OCI-LY7 (cell line): ENCODE measurements around the gene ARFGEF3. TPM values are rescaled to one million over a fixed set of nuclear protein-coding genes. Genes with fewer than 3 reads are reported as not detected.

Experiments used
- BruUV-seq: library from RNA; stranded (reverse); fragments of 400-500 nt; replicated peaks from 2 replicates; lab custom pipeline; 2021; lab: Mats Ljungman, UMichigan
- CTCF ChIA-PET: fragments of 300-600 bp; sonication (Branson Sonifier 250); formaldehyde crosslinking; loops from one replicate; lab custom pipeline; 2022; ENCODE audit warnings: antibody characterized with exemption; ENCODE audit not compliant: unreplicated experiment; lab: Charles Lee
- POLR2A ChIA-PET: fragments of 300-600 bp; sonication (Branson Sonifier 250); formaldehyde crosslinking; loops from one replicate; lab custom pipeline; 2022; ENCODE audit warnings: antibody characterized with exemption; lab: Charles Lee
- DNase-seq: peaks from one replicate; pipeline ENCODE4 v3.0.0-alpha.2; 2015; ENCODE audit warnings: low spot score
- H2AFZ ChIP-seq: fragments of 200-600 bp; sonication (generic), shearing (Covaris generic); 2 replicates; pipeline ENCODE4 v1.6.1; 2014; ENCODE audit warnings: mild to moderate bottlenecking, antibody characterized with exemption, low read length, moderate library complexity
- H3K27ac ChIP-seq: fragments of 200-600 bp; sonication (generic); 2 replicates; pipeline ENCODE4 v1.5.1; 2014; ENCODE audit warnings: mixed run types, low read depth, mild to moderate bottlenecking, moderate library complexity, low read length, inconsistent platforms; ENCODE audit not compliant: poor library complexity, severe bottlenecking
- H3K36me3 ChIP-seq: fragments of 200-600 bp; sonication (generic); 2 replicates; pipeline ENCODE4 v1.6.1; 2014; ENCODE audit warnings: mild to moderate bottlenecking, antibody characterized with exemption, low read length, moderate library complexity, mixed read lengths; ENCODE audit not compliant: insufficient read depth
- H3K4me1 ChIP-seq: fragments of 200-600 bp; sonication (generic); 2 replicates; pipeline ENCODE4 v1.5.1; 2014; ENCODE audit warnings: mild to moderate bottlenecking, low read length; ENCODE audit not compliant: insufficient read depth, poor library complexity, severe bottlenecking
- H3K4me2 ChIP-seq: fragments of 200-600 bp; sonication (generic); 2 replicates; pipeline ENCODE4 v1.6.1; 2014; ENCODE audit warnings: mild to moderate bottlenecking, low read length
- H3K4me3 ChIP-seq: fragments of 200-600 bp; sonication (generic); 2 replicates; pipeline ENCODE4 v1.5.1; 2014; ENCODE audit warnings: mild to moderate bottlenecking, low read depth, low read length; ENCODE audit not compliant: poor library complexity, severe bottlenecking
- H3K79me2 ChIP-seq: fragments of 200-600 bp; sonication (generic); 2 replicates; pipeline ENCODE4 v1.6.1; 2016; ENCODE audit warnings: low read depth, mild to moderate bottlenecking, low read length, moderate library complexity, mixed read lengths; ENCODE audit not compliant: insufficient read depth
- H3K9me2 ChIP-seq: fragments of 200-600 bp; sonication (generic); 2 replicates; pipeline ENCODE4 v1.6.1; 2016; ENCODE audit warnings: mild to moderate bottlenecking, low read length, mixed read lengths; ENCODE audit not compliant: insufficient read depth
- H3K9me3 ChIP-seq: fragments of 200-600 bp; sonication (generic); 2 replicates; pipeline ENCODE4 v1.6.1; 2014; ENCODE audit warnings: mild to moderate bottlenecking, mixed run types, low read length, mixed read lengths
- H4K20me1 ChIP-seq: fragments of 200-600 bp; sonication (generic); 2 replicates; pipeline ENCODE4 v1.6.1; 2014; ENCODE audit warnings: mild to moderate bottlenecking, antibody characterized with exemption, low read length, moderate library complexity, mixed read lengths; ENCODE audit not compliant: insufficient read depth
- CTCF ChIP-seq: fragments of 200-600 bp; sonication (generic); conservative IDR thresholded peaks from 2 replicates; pipeline ENCODE4 v1.5.1; 2014; ENCODE audit warnings: mild to moderate bottlenecking, antibody characterized with exemption, low read length, moderate library complexity, mixed read lengths
- EZH2phosphoT487 ChIP-seq: fragments of 200-600 bp; sonication (generic); IDR thresholded peaks from 2 replicates; pipeline ENCODE4 v1.6.1; 2018; ENCODE audit warnings: low read depth, borderline replicate concordance, mild to moderate bottlenecking, mixed run types, antibody characterized with exemption, low read length, moderate library complexity, mixed read lengths
- intact Hi-C: fragments of 100-400 bp; cut with micrococcal nuclease; formaldehyde crosslinking; loops from one replicate; pipeline ENCODE4 v1.10.0; 2022; ENCODE audit not compliant: unreplicated experiment
- total RNA-seq, 2 experiments: library from RNA; depleted of rRNA in 1 of 2; stranded (reverse); fragments of >200 nt in 1 of 2; shearing (Covaris generic) in 1 of 2; gene quantifications; 2 replicates each; pipeline ENCODE4 v1.2.3, GENCODE V29; 2014 to 2022

The ARFGEF3 gene
- total RNA-seq, 2 experiments from 2014 or later: not detected

GRCh38 chr6:138246650-138247440 lies 85.1 kb downstream of the ARFGEF3 start:
- no TSS peak for BruUV-seq
- Histone ChIP-seq H3K27ac (no peak overlapping the region), H3K9me3 (no peaks in the 10 kb centered on the region), H3K4me1 (no peaks in the 10 kb centered on the region), H3K9me2 (no peaks in the 10 kb centered on the region), H4K20me1 (no peaks in the 10 kb centered on the region), H3K79me2 (no peaks in the 10 kb centered on the region), H3K4me3 (no peak overlapping the region), H3K36me3 (no peaks in the 10 kb centered on the region), H3K4me2 (no peak overlapping the region), H2AFZ (no peak overlapping the region)
- DNase-seq: no peak
- POLR2A ChIA-PET: interaction anchor here (0.7 to 1.1 kb wide), 3 partner anchors 11 to 117 kb away, joined by 3 to 5 read pairs (median 3); no protein-coding TSS in a partner anchor
- TF ChIP-seq CTCF (no peak), EZH2phosphoT487 (no peak)
- CTCF ChIA-PET: no interaction called here
- intact Hi-C loops: no loop called here

- Histone ChIP-seq H3K9me2 (no peaks in the 10 kb centered on the region), H3K9me3 (no peaks in the 10 kb centered on the region), H3K36me3 (no peaks in the 10 kb centered on the region), H3K4me3 (no peak overlapping the region), H4K20me1 (no peaks in the 10 kb centered on the region), H3K4me1 (no peaks in the 10 kb centered on the region), H2AFZ (no peak overlapping the region), H3K27ac (no peak overlapping the region), H3K4me2 (no peak overlapping the region), H3K79me2 (no peaks in the 10 kb centered on the region)
- no peak for DNase-seq
- no peak for TF ChIP-seq EZH2phosphoT487
- TF ChIP-seq CTCF: no peak
- intact Hi-C loops: no loop called here
- ChIA-PET CTCF (no interaction called here), POLR2A (interaction anchor here (0.9 kb wide), 1 partner anchor 11 kb away, joined by 3 read pairs; no protein-coding TSS in a partner anchor)
- no TSS peak for BruUV-seq
Observed at GRCh38 chr6:138248011-138248410, 86.3 kb downstream of the ARFGEF3 start.

GRCh38 chr6:138248878-138249277 lies 87.1 kb downstream of the ARFGEF3 start:
- H3K9me2 ChIP-seq: no peaks in the 10 kb centered on the region
- ChIA-PET POLR2A (interaction anchor here (0.9 kb wide), 1 partner anchor 10 kb away, joined by 3 read pairs; no protein-coding TSS in a partner anchor), CTCF (no interaction called here)
- H3K4me3 ChIP-seq: no peak overlapping the region
- no peaks in the 10 kb centered on the region for H3K9me3 ChIP-seq
- H3K4me2 ChIP-seq: no peak overlapping the region
- no peak for DNase-seq
- no peaks in the 10 kb centered on the region for H3K36me3 ChIP-seq
- no peaks in the 10 kb centered on the region for H3K79me2 ChIP-seq
- BruUV-seq: no TSS peak
- H3K4me1 ChIP-seq: no peaks in the 10 kb centered on the region
- no peak overlapping the region for H3K27ac ChIP-seq
- intact Hi-C loops: no loop called here
- no peak for TF ChIP-seq CTCF
- TF ChIP-seq EZH2phosphoT487: no peak
- H2AFZ ChIP-seq: no peak overlapping the region
- H4K20me1 ChIP-seq: no peaks in the 10 kb centered on the region
